Measurements from ENCODE around the gene CYP27C1.
"Not testable (repeated sequence)": the region's sequence is repeated elsewhere in the genome, so short reads cannot be mapped to it uniquely, and the experiment has no call there.

Gene CYP27C1, protein sequence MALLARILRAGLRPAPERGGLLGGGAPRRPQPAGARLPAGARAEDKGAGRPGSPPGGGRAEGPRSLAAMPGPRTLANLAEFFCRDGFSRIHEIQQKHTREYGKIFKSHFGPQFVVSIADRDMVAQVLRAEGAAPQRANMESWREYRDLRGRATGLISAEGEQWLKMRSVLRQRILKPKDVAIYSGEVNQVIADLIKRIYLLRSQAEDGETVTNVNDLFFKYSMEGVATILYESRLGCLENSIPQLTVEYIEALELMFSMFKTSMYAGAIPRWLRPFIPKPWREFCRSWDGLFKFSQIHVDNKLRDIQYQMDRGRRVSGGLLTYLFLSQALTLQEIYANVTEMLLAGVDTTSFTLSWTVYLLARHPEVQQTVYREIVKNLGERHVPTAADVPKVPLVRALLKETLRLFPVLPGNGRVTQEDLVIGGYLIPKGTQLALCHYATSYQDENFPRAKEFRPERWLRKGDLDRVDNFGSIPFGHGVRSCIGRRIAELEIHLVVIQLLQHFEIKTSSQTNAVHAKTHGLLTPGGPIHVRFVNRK

DNA sequence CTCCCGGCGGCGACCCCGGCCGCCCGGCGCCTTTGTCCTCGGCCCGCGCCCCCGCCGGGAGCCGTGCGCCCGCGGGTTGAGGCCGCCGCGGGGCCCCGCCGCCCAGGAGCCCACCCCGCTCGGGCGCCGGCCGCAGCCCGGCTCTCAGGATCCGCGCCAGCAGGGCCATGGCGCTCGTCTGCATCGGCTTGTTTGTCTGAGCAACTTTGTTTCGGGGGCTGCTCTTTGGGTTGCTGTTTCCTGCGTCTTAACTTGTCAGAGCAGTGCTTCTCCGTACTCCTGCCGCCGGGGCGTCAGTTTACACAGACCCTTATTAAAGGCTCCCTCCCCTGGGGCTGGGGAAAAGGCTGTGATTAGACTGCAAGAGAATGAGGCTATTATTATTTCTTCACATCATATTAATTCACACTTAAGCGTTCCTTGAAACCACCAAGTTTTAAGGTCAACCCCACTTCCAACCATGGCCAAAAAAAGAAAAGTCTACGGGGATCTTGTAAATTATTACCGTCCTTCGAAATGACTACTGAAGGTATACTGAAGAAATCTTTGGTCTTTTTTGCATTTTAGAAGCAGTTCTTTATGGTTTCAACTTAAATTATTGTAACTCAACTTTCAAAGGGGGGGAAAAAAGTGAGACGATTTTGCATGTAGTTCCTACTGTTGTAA, at the start of gene CYP27C1:
Gene CYP27C1 (minus strand): TSS at position 198 of the 666 bp plus-strand sequence. CDS start 29 bp downstream, at position 169.
- no peak for DNase-seq

DNA sequence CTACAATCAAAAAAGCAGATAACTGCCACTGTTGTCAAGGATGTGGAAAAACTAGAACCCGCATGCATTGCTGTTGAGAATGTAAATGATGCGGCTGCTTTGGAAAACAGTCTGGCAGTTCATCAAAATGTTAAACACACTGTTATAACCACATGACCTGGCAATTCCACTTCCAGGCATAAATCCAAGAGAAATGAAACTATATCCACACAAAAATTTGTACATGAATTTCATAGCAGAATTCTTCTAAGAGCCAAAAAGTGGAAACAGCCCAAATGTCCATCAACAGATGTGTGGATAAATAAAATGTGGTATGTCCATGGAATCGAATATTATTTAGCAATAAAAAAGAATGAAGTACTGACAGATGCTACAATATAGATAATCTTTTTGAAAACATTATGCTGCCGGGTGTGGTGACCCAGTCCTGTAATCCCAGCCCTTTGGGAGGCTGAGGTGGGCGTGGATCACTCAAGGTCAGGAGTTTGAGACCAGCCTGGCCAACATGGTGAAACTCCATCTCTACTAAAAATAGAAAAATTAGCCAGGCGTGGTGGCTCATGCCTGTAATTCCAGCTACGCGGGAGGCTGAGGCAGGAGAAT, 41.8 kb upstream of the CYP27C1 start:
- no peak for DNase-seq

DNA sequence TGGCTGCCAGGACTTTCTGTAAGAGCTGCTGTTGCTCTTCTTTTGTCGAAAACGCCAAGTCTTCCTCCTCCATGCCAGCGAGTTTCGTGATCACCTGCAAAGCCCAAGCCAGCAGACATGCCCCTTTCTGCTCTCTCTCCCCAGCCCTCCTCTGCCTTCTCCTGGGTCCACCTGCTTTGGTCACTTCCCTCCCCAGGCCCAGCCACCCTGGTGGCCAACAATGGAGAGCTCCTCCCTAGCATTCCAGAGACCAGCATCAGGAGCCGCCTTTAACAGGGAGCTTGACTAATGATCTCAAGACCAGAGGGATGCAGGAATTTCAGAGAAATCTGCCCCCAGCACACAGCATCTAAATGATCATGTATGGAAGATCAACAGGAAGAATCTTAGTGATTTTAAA, 39.3 kb upstream of the CYP27C1 start:
- DNase-seq, result no peak

DNA sequence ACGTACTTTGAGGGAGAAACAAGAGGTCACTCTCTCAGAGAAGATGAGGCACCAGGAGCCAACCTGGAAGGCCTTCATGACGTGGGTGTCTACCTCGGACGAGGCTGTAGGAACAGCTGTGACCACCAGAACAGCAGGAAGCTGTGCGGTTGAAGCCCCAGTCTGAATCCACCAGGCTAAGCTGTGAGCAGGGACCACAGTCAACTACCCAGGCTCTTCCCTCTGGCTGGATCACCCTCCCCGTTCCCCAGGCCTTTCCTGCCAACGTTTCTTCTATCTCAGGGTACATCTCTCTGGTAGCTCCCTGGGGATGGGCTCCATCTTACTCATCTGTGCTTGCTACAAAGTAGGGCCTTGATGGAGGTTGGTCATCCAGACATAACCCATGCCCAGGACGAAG, 36.8 kb upstream of the CYP27C1 start:
- DNase-seq, result no peak

DNA sequence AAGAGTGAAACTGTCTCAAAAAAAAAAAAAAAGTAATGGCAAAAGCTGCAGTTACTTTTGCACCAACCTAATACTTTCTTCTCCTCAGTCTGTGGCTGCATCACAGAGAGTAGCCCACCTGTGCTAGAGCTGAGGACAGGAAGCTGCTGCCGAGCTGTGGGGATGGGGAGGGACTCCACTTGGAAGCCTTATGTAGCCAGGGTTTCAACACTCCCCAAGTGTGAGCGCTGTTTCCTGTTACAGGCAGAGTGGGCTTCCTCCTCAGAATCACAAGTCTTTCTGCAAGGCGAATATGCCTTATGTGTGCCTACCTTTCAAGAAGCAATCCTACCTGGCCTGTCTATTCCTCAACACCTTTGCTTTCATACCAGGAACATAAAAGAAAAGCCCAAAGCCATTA, 36.3 kb upstream of the CYP27C1 start:
- no peak for DNase-seq

DNA sequence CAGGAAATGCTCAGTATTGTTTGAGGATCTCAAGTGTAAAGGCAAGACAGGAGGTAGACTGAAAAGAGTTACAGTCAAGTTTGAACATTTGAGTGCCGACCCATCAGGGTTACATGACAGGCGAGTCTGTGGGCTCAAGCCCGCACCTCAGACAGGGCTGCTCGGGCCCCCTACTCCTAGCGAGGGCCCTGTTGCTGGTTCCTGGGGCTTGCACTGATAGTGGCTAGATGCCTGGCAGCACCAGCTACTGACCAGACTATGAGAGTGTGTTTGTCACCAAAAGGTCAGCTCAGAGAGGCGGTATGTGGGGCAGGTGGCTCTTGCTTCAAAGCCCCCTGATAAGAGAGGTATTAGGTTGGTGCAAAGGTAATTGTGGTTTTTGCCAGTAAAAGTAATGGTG, 35.6 kb upstream of the CYP27C1 start:
- no peak for DNase-seq

DNA sequence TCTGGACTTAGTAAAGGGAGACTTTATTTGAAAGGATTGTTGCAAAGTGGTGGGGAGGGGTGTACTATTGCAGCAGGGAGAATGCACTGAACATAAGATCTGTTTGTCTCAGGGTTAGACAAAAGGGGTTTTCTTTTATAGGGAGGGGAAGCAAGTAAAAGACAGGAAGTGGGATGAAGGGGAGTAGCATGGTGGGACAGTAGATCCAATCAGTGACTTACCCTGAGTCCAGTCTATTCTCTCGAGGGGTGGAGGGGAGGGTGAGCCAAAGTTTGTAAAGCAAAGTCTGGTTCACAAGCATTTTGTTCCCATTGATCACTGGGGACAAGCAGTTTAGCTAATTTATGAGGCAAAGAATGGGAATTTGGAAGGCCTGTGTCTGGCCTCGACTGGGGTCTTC, 35.0 kb upstream of the CYP27C1 start:
- DNase-seq, result no peak

DNA sequence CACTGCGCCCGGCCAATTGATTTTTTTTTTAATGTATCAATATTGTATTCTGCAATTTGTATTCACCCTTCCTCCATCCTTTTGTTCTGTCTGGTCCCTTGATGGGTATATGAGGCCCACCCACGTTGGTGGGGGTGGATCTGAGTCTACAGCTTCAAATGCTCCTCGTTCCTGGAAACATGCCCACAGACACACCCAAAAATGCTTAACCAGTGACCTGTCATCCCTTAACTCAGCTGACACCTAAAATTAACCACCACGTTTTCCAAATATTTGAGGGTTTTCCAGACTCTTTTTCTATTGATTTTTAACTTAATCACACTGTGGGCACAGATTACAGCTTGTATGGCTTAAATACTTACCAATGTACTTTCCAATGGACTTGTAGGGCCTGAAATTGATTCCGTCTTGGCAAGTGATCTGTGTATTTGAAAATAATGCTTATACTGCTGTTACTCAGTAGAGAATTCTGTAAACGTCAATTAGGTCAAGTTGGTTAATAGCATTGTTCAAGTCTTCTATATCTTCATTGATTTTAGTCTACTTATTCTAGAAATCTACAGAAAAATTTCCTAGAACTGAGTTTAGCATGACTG, 34.4 kb upstream of the CYP27C1 start:
- no peak for DNase-seq

DNA sequence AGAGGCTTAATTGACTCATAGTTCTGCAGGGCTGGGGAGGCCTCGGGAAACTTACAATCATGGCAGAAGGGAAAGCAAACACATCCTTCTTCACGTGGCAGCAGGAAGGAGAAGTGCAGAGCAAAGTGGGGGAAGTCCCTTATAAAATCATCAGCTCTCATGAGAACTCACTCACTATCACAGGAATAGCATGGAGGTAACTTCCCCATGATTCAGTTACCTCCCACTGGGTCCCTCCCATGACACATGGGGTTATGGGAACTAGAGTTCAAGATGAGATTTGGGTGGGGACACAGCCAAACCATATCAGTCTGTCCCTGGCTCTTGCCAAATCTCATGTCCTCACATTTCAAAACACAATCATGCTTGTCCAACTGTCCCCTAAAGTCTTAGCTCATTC, 21.1 kb upstream of the CYP27C1 start:
- DNase-seq, result not testable (repeated sequence)

DNA sequence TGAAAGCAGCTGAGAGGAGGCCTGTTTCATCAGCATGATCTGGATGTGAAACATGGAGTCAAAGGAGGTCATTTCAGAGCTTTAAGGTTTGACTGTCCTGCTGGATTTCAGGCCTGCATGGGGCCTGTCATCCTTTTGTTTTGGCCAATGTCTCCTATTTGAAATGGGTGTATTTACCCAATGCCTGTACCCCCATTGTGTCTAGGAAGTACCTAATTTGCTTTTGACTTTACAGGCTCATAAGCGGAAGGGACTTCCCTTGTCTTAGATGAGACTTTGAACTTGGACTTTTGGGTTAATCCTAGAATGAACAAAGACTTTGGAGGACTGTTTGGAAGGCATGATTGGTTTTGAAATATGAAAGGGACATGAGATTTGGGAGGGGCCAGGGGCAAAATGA, 19.3 kb upstream of the CYP27C1 start:
- no peak for DNase-seq

DNA sequence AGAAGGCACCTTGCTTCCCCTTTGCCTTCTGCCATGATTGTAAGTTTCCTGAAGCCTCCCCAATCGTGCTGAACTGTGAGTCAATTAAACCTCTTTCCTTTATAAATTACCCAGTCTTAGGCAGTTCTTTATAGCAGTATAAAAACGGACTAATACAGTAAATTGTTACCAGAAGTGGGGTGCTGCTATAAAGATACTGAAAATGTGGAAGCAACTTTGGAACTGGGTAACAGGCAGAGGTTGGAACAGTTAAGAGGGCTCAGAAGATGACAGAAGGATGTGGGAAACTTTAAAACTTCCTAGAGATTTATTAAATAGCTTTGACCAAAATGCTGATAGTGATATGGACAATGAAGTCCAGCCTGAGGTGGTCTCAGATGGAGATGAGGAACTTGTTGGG, 17.7 kb upstream of the CYP27C1 start:
- not testable (repeated sequence) for DNase-seq

DNA sequence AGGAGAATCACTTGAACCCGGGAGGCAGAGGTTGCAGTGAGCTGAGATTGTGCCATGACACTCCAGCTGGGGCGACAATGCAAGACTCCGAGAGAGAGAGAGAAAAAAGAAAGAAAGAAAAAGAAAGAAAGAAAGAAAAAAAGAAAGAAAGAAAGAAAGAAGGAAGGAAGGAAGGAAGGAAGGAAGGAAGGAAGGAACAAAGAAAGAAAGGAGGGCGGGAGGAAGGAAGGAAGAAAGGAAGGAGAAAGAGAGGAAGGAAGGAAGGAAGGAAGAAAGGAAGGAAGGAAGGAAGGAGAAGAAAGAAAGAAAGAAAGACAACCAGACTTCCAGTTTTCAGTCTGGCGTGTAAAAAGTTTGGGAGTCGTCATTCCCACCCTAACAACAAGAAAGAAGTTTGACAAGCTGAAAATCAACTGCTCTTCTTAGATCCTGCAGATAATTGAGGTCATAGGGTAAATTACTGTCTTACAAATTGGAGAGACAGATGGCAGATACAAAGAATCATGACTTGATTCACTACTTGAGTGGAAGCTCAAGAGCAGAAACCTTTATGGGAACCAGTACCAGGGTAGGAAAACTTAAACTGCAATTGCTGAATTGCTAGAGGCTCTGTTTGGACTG, 15.1 kb upstream of the CYP27C1 start:
- no peak for DNase-seq

DNA sequence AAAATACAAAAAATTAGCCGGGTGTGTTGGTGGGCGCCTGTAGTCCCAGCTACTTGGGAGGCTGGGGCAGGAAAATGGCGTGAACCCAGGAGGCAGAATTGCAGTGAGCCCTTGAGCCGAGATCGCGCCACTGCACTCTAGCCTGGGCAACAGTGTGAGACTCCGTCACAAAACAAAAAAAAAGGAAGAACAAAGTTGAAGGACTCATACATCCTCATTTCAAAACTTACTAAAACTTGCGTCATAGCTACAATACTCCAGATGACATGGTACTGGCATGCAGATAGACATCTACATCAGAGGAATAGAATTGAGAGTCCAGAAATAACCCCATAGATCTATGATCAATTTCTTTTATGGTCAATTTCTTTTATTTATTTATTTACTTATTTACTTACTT, 13.6 kb upstream of the CYP27C1 start:
- no peak for DNase-seq

DNA sequence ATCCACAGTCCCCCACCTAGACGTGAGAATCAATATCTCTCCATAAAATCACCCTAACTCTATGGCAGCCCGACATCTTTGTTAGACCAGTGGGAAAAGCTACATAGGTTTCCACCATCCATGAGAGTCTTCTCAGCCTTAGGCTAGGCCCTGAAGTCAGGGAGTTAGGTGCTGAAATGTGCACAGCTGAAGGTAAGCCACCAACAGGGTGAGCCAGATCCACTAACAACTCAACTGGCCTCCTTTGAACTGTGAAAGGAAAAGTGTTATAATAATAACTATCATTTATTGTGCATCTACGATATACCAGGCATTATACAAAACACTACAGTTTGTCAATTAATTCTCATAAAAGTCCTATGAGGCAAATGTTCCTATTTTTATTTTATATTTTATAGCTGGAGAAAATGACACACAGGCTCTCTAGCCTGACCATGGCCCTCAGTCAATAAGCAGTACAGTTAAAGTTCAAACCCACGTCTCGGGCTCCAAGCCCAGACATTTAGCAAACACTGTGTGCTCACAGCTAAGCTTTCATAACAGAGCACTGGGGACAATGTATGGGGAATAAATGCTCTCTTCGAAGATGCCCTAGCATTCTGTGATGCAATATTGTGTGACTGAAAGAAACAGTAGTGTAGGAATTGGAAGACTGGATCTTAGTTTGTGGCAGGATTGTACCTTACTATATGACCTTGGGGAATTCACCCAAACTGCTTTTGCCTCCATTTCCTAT, 11.2 kb upstream of the CYP27C1 start:
- no peak for DNase-seq

DNA sequence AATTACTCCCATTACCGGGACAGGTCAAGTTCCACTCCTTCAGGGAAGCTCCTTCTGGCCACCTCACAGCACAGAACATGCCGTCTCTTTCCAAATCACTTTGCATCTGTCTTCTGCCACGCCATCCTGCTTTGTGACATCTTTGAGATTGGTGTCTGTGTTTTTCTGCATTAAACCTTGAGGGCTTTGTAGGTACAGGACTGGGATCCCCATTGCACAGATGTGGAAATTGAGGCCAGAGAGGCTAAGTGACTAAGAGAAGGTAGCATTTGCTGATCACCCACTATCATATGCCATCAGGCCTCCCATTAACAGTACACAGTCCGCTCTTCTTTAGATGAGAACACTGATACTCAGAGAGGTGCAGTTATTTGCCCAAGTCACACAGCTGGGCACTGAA, 9.5 kb upstream of the CYP27C1 start:
- DNase-seq, result no peak

DNA sequence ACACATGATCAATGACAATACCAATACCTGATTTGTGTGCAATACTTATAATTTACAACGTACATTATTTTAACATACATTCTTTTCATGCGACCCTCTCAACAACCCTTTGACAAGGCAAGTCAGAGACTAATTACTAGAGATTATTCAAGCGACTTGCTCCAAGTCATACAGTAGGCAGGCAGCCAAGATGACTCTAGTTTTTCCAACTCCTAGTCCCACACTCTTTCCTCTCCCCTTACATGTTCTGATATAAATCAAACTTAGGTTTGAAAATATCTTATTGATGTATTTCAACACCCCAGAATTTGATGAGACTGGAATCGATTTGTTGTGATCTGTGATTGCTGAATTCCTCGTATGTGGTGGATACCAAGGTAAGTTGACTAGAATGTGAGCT, 8.0 kb upstream of the CYP27C1 start:
- no peak for DNase-seq

DNA sequence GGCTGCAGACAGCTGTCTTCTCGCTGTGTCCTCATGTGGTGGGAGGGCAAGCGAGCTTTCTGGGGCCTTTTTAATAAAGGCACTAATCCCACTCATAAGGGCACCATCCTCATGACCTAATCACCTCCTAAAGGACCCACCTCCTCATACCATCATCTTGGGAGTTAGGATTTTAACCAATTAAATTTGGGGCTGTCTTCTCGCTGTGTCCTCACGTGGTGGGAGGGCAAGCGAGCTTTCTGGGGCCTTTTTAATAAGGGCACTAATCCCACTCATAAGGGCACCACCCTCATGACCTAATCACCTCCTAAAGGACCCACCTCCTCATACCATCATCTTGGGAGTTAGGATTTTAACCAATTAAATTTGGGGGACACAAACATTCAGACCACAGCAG, 7.2 kb upstream of the CYP27C1 start:
- not testable (repeated sequence) for DNase-seq

DNA sequence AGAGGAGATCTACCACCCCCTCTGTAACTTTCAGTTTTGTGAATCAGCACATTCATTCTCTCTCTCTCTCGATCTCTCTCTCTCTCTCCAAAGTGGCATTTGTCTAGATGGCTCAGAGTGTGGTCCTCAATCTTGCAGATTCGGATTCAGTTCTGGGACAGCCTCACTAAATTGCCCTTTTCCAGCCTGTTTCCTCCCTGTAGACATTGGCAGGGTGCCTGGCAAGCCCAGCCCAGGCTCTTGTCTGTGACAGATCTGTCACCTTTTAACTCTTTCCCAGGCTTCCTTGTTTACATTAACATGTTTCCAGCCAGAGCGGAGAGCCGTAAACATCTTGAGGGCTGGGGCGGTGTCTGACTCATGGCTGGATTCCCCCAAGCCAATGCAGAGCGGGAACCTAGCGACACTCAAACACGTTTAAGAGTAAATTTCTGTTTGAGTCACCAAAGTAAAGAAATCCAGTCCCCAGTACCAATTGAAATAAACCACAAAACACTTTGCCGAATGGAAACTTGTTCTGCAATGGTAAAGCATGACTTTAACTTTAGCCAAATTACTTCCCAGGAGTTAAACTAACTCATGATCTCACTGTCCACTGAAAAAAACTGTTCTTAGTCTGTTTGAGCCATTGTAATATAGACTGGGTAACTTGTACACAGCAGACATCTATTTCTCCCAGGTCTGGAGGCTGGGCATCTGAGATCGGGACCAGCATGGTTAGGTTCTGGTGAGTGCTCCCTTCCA, 6.6 kb upstream of the CYP27C1 start:
- no peak for DNase-seq

DNA sequence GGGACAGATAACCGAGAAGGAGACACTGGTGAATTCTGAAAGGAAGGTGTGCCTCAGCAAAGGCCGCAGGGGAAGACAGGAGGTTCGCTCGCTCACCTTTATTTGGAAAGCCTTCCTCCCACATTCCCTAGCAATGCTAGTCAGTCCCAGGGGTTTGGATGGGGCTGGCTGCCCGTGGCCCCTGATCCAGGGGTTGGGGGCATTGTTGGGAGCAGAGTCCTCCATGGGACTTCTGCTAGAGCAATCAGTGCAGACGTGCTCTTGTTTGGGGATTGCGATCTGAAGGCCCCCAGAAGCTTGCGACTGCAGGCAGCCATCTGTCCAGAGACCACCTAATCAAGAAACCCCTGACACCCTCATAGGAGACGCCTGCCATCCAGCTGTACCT, 6.0 kb upstream of the CYP27C1 start:
- no peak for DNase-seq

DNA sequence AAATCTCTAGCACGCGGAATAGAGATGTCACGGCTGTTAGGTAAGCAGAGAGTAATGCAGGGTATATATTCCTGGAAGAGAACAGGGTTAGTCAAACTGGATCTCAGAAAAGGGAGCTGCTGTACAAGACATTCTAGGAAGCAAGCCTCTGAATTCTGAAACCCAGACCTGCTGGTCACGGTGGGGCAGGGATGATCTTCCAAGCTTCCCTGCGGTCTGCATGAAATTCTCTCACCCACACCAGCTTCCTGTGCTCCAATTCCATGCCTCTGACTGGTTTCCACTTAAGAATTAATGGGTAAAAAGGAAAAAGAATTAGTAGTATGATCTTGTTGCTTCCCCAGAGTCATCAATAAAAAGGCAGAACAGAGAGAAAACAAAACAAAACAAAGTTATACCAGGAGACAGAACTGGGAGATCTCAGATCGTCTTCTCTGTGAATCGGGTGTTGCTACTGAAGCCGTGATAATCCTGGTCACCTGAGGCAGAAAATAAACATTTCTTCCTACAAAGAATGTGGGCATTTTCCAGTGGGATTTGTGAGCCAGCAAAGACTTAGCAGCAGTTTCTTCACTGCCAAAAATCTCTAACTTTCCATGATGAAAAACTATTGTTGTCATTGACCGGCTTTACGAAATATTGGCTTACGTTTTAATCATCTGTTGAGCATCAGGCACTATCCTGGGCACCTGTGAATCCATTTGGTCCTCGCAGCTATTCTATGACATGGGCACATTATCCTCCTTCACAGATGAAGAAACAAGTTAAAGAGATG, 5.3 kb upstream of the CYP27C1 start:
- no peak for DNase-seq

DNA sequence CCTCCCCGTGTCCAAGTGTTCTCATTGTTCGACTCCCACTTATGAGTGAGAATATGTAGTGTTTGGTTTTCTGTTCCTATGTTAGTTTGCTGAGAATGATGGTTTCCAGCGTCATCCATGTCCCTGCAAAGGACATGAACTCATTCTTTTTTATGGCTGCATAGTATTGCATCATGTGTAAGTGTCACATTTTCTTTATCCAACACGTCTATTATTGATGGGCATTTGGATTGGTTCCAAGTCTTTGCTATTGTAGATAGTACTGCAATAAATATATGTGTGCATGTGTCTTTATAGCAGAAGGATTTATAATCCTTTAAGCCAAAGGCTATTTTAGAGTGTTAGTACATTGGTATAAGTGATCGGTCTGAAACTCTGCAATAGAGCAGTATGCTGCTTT, 4.0 kb upstream of the CYP27C1 start:
- DNase-seq, result not testable (repeated sequence)
